Stimulated activated CD4-positive, alpha-beta T cell treated with anti-CD3 and anti-CD28 coated beads, TNF-alpha, amount 100 ng/mL, for 4 hours (primary cell): Measurements from ENCODE around the gene MNAT1.

Experiments used
- DNase-seq, 3 experiments: peaks; one replicate each; pipeline ENCODE4 v3.0.0-alpha.2; 2020; ENCODE audit warnings: low read depth in 3 of 3

Gene MNAT1

DNA sequence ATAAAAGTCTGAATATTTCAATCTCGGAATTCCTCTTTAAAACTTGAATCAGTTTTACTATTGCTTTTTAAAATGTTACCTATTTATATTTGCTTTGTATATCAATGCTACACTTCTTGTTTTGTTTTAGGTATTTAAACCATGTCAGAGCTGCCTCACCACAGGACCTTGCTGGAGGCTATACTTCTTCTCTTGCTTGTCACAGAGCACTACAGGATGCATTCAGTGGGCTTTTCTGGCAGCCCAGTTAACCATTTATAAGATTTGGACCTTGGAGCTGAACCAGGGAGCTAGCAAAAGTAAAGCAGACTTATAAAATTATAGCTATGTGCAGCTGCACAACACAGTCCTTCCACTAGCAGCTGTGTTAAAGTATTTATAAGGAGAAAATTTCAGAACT lies 233.5 kb downstream of the MNAT1 start:
- DNase-seq, result no peak

DNA sequence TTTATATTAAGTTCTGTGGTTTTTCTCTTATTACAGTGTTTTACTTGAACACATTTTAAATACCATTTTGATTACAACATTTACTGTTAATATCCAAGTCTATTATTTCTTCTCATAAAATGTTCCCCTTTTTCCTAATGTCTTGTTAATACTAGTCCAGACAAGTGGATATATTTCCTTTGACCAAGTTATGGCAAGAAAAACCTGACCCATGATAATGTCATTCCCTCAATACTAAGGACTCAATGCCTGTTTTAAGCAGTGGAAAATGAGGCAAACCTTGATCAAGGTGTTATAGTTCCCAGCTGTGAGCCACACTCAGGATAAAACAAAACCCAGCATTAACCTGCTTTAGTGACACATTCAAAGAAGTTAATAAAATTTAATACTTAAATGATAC lies 234.1 kb downstream of the MNAT1 start:
- DNase-seq, result no peak

DNA sequence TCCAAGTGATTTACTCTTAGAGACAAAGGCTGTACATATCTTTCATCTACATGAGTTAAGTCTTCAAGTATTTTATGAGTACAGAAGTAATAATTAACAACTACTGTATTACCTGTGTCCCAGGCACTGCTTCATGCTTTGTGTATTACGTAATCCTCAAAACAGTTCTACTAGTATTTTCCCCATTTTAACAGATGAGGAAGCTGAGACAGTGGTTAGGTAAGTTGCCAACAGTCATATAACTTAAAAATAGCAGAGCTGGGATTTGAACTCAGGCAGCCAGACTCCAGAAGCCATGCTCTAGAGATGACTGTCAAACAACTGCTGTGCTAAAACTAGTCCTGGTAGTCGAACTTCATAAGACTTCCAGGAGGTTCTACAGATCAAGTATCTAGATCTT lies 235.6 kb downstream of the MNAT1 start:
- no peak for DNase-seq

DNA sequence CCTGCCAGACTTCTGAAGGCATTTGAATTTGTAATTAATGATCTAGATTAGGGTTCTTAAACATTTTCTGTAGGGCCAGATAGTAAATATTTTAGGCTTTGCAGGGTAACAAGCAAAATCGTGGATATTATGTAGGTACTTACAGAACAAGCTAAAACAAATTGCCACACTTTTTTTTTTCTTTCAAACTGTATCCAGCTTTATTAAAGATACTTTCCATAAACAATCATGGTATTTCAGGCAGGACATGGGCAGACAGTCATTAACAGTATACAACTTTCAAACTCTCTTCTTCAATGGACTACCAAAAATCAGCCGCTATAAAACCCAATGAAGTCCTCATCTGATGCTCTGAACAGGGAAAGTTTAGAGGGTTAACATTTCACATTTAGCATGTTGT lies 236.7 kb downstream of the MNAT1 start:
- no peak for DNase-seq

DNA sequence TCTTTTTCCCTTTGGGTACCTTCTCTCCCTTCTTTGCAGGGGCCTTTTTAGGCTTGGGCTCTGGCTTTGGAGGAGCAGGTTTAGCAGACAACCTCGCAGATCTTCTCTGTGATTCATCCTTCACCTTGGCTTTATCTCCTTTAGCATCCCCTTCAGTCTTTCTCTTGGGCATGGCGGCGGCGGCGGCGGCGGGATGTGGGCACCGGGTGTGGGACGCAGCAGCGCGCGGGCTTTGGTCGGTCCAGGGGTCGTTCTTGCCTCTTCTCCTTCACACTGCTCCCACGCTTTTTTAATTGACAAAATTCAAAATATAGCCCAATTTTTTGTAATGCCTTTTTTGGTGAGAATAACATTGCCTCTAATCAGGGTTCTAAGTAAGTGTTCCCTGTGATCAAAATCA lies 237.7 kb downstream of the MNAT1 start:
- DNase-seq, result no peak

DNA sequence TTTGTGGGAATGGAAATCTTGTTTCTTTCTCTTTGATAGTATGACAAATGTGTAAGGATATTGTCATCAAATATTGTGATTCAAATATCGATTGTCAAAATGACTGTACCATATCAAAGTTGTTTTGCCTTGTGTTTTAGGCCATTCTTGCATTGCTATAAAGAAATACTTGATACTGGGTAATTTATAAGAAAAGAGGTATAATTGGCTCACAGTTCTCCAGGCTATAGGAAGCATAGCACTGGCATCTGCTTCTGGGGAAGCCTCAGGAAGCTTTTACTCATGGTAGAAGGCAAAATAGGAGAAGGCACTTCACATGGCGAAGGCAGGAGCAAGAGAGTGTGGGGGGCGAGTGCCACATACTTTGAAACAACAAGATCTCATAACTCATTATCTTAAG lies 238.5 kb downstream of the MNAT1 start:
- no peak for DNase-seq

DNA sequence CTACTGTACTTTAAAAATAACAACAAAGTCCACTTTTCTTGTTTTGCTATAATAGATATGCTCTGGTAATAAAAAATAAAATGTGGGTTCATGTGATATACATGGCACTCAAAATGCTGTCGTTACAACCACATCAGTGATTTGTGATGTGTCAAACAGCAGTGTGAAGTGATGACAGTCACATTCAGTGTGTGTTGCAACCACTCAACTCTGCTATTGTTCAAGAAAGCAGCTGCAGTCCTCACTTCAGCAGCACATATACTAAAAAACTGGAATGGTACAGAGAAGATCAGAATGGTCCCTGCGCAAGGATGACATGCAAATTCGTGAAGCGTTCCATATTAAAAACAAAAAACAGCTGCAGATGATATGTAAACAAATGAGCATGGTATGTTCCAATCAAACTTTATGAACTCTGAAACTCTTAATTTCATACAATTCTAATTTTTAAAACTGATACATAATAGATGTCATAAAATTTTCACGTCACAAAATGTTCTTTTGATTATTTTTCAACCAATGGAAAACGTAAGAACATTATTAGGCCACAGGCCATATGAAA lies 239.6 kb downstream of the MNAT1 start:
- DNase-seq, result no peak

DNA sequence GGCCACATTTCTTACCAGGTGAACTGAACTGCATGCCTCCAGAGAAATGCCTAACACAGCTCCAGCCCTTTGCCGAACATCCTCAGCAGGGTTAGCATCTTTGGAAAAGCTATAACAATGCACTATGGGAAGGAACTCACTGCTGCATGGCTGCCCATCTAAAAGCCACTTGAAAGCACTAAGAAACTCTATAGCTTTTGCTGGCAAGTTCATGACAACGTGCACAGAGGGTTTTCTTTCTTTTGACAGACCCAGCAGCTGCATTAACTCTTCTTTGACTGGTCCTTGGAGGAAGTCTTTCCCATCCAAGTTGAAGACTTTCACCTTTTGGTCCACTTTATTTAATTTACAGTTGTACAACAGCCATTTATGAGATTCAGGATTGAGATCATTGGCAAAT lies 241.0 kb downstream of the MNAT1 start:
- DNase-seq, result no peak

DNA sequence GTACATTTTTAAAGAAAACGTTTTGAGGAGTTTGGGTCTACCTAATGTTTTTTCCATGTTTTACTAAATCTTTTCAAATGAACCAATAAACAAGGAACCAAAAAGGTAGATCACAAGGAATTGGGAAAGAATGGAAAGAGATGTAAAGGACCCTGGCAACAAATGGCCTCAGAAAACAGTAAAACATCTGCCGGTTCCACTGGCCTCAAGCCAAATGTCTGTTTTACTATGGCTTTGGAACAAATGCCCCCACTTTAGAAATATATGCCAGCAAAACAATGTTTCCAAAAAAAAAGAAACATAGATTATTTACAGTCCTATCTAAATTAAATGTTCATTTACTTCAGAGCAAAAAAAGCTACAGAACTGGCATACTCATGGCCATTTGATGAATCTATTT lies 243.3 kb downstream of the MNAT1 start:
- DNase-seq, result no peak

DNA sequence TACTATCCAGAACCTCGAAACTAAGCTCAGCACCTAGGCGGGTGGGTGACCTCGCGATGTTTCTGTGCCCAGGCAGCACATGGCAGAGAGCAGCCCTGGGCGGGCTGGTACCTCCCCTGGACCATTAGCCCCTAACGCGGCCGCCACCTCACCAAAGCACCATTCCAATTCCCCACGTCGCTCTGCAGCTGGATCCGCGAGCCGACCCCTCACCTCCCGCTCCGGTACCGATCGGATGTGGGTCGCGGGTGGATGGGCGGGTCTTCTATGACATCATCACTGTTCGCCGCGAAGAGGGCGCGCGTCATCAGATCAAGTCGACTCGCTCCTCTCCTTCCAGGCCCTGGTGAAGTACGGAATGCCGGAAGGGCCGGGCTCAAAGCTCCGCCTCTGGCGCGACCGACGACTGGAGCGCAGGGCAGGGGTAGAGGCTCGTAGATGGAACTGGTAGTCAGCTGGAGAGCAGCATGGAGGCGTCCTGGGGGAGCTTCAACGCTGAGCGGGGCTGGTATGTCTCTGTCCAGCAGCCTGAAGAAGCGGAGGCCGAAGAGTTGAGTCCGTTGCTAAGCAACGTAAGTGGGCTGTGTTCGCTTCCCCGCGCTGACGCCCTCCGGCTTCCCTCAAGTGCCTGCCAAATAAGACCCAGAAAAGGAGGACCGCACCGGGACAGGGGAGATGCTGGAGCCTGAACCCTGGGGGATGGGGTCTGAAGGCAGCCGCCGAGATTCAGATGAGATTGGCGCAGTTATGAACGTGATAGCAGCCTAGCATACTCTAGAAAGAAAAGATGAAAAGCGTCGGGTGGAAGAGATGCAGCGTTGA lies 246.5 kb downstream of the MNAT1 start, which contains the start of the genes SLC38A6 and TRMT5:
TSS of gene SLC38A6 (plus strand) at position 435 of the 822 bp plus-strand sequence. CDS start at position 468, 33 bp downstream.
TSS of gene TRMT5 (minus strand) at position 269 of the 822 bp plus-strand sequence. CDS start at position 163, 106 bp downstream.
- peak; percentile 74 to 88 (median 78) for DNase-seq

DNA sequence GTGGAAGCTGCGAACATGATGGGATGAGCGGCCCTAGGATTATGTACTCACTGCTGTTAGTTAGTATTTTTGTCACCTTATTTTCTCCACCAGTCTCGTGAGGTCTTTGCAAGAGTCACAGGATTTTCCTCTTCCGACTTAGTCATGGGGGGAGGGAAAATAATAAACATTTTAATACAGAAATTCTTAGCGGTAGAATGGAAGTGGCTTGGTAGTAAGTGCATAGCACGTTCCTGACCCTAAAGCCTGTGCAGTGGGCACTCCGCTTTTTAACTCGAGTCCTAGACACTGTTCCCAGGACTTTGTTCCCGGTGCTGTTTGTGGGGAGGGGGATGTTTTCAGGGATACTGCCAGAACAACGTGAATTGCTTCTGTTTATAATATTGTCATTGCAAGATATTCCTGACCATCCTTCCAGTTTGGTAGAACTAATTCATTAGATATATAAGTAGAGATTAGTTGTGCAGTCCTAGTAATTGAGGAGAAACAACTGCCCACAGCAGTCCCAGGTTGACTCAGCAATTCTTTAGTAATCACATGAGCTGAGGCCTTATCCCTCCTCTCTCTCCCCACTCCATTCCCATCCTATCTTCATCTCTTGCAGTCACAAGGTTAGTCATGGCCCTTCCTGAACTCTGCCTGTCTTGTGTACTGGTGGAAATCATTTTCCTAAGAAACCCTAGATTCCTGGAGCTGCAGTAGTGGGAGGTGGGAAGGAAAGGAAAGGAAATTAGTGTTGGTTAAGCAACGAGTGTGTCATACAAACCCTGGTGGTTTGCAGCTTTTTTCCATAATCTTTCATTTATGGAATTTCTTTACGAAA lies 247.3 kb downstream of the MNAT1 start:
- no peak for DNase-seq

DNA sequence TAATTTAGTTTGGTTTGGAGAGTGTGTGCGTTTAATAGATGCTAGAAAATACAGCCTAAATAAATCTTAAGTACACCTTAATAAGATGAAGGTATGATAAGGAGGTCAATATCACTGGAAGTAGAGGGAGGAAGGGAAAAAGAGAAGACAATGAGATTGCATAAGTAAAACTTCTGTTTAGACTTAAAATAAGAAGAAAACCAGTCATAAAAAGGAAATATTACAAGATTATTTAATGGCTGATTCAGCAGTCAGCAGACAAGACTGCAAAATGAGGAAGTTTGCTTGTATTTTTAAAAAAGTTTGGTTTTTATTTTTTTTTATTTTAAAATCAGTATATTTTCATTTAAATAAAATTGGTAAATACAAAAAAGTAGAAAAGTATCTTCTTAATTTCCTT lies 249.6 kb downstream of the MNAT1 start:
- no peak for DNase-seq

DNA sequence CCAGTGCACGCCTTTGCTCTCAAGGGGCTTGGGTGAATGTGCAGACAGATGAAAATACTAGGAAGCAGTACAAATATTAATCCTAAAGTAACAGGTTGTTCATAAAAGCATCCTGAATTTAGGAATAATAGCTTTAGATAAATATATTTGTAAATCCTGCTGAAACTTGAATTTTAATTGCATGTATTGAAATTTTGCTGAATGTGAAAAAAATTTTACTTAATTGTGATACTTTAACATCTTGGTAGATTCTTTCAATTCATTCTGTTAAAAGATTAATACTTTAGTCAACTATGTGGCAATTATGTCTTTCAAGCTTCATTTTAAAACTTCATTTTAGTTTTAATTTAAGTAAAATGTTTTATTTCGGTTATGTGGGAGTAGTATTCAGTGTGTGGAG lies 251.9 kb downstream of the MNAT1 start:
- DNase-seq, result no peak

DNA sequence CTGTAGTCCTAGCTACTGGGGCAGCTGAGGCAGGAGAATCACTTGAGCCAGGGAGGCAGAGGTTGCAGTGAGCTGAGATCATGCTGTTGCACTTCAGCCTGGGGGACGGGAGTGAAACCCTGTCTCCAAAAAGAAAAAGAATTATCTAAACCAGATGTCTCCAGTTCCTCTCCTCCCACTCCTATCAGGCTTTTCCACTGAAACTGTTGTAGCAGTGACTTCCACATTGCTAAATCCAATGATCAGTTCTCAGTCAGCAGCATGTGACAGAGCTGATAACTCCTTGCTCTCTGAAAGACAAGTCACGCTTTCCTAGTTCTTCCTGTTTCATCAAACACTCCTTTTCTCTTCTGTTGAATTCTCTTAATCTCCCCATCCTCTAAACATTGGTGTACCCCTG lies 255.0 kb downstream of the MNAT1 start:
- no peak for DNase-seq

DNA sequence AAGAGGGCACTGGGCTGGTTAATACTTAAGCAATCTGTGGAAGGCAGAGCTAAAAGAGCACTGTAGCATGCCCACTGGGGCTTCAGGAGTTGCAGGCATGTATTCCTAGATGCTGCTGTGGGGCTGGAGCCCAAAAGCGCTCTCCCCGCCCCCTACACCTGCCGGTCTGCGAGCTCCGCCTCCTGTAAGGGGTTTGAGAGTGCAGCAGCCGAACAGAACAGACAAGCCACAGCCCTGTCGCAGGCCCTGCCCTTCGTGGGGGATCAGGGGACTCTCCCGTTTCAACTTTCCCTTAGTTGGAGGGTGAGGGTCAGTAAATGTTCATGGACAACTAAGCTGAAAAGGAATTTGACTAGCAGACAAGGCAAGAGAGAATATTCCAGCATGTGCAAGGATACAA lies 264.1 kb downstream of the MNAT1 start:
- no peak for DNase-seq

DNA sequence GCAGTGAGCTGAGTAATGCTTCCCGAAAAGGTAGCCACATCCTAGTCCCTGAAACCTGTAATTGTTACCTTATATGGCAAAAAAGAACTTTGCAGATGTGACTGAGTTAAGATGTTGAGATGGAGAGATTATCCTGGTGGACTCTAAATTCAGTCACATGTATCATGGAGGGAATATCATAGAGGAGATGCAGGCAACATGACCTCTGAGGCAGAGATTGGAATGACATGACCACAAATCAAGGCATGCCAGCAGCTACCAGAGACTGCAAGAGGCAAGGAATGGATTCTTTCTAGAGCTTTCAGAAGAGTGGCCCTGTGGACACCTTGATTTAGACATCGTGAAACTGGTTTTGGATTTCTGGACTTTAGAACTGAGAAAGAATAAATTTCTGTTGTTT lies 265.0 kb downstream of the MNAT1 start:
- no peak for DNase-seq

DNA sequence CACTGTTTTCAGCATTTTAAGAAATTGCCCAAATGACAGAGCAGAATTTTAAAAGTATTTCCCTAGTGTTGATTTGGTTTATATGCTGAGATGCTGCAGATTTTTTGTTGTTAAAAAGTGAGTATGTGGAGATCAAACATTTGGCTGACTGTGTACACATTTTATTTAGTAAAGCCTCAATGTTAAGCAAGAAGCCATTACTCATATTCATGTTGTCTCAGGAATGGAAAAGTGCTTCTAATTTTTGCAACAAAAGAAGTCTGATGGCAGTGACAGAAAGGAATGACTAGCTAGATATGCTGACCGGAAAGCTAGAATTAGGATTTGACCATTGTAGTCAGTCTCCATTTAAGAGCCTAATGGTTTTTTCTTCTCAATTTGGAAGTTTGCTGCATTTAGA lies 269.0 kb downstream of the MNAT1 start:
- DNase-seq, result no peak

DNA sequence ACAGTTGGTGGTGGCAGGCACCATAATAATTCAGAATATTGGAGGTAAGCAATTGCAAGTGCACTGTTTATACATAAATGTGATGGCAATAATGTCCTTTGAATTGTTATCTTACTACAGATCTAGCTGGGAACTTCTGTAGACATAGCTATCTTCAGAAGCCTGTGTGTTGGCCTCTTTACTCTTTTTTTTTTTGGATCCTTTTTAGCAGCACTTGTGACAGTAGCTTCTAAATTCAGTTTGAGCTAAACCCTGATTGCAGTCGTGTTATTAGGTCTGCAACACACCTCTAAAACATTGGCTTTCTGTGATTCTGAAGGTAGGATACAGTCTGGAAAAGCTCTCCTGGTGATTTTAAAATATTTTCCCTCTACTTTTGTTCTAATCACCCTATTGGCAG lies 285.0 kb downstream of the MNAT1 start:
- DNase-seq, result no peak
